ENCODE data around the gene BCL2L14.

GRCh38 chr12:12048714-12049113 is 22.0 kb upstream of the BCL2L14 start:
- TF ChIP-seq CEBPB (IDR thresholded peaks at IDR 0.05): no peak
- TF ChIP-seq TAF1 (IDR thresholded peaks at IDR 0.05; ENCODE audit: low read depth): no peak
- no peak for TF ChIP-seq EP300 (IDR thresholded peaks at IDR 0.05; ENCODE audit: borderline replicate concordance)
- no peak for TF ChIP-seq EGR1 (IDR thresholded peaks at IDR 0.05)
- TF ChIP-seq ZBTB7A (IDR thresholded peaks at IDR 0.05; ENCODE audit: low read depth): no peak
- no peak for TF ChIP-seq YY1 (IDR thresholded peaks at IDR 0.05; ENCODE audit: low read depth)

Data from Ishikawa (cell line).